GM19324 (cell line): ENCODE results near the gene ZNF639.
"Not testable (repeated sequence)": the region's sequence is repeated elsewhere in the genome, so short reads cannot be mapped to it uniquely, and the experiment has no call there.

Experiments used
- ATAC-seq: cut with Tn5 transposase; IDR thresholded peaks from one replicate; pipeline ENCODE4 v1.9.1; 2021; ENCODE audit warnings: mild to moderate bottlenecking, moderate library complexity; ENCODE audit not compliant: unreplicated experiment, low FRiP score

ZNF639 gene

GRCh38 chr3:179322286-179323196 lies at the start of gene ZNF639:
ZNF639 (plus strand) TSS chr3:179323031; CDS start chr3:179328294, 5,263 bp downstream.
- ATAC-seq: peak; percentile 80

GRCh38 chr3:179274434-179274833 lies 48.4 kb upstream of the ZNF639 start:
- ATAC-seq: not testable (repeated sequence)

GRCh38 chr3:179276001-179276400 lies 46.8 kb upstream of the ZNF639 start:
- ATAC-seq: no peak

- ATAC-seq: no peak
Observed at GRCh38 chr3:179276743-179277142, 46.1 kb upstream of the ZNF639 start.

- no peak for ATAC-seq
Observed at GRCh38 chr3:179278151-179278550, 44.7 kb upstream of the ZNF639 start.

GRCh38 chr3:179278932-179279693 lies 43.7 kb upstream of the ZNF639 start:
- no peak for ATAC-seq

GRCh38 chr3:179279837-179280236 lies 43.0 kb upstream of the ZNF639 start:
- no peak for ATAC-seq

GRCh38 chr3:179281825-179282224 lies 41.0 kb upstream of the ZNF639 start:
- no peak for ATAC-seq

- ATAC-seq: no peak
Observed at GRCh38 chr3:179286331-179286730, 36.5 kb upstream of the ZNF639 start.

GRCh38 chr3:179288845-179289244 lies 34.0 kb upstream of the ZNF639 start:
- no peak for ATAC-seq

GRCh38 chr3:179289295-179289694 lies 33.5 kb upstream of the ZNF639 start:
- ATAC-seq: no peak

GRCh38 chr3:179292450-179292849 lies 30.4 kb upstream of the ZNF639 start:
- ATAC-seq: no peak

GRCh38 chr3:179297971-179298725 lies 24.7 kb upstream of the ZNF639 start:
- ATAC-seq: no peak

- no peak for ATAC-seq
Observed at GRCh38 chr3:179299316-179299715, 23.5 kb upstream of the ZNF639 start.

- no peak for ATAC-seq
Observed at GRCh38 chr3:179299999-179300613, 22.7 kb upstream of the ZNF639 start.

- ATAC-seq: no peak
Observed at GRCh38 chr3:179301645-179302044, 21.2 kb upstream of the ZNF639 start.

- ATAC-seq: no peak
Observed at GRCh38 chr3:179302111-179302510, 20.7 kb upstream of the ZNF639 start.

GRCh38 chr3:179304605-179305004 lies 18.2 kb upstream of the ZNF639 start:
- ATAC-seq: no peak

- not testable (repeated sequence) for ATAC-seq
Observed at GRCh38 chr3:179307362-179307761, 15.5 kb upstream of the ZNF639 start.

- ATAC-seq: no peak
Observed at GRCh38 chr3:179308001-179308400, 14.8 kb upstream of the ZNF639 start.
